K562 (cell line): ENCODE measurements around the gene SLFN14.

Experiments
- CTCF ChIP-seq, 3 experiments: IDR thresholded peaks in 2 of 3; conservative IDR thresholded peaks in 1 of 3; 2 replicates each; pipeline ENCODE4 v1.5.1; 2011 to 2012; ENCODE audit warnings: low read length in 3 of 3, mild to moderate bottlenecking in 3 of 3, control low read depth in 2 of 3, improper control_type of control experiment in 1 of 3, inconsistent platforms in 1 of 3, low read depth in 1 of 3, mixed read lengths in 1 of 3, moderate library complexity in 1 of 3; ENCODE audit not compliant: insufficient read depth in 2 of 3
- ELK1 ChIP-seq: sonication (generic); formaldehyde crosslinking; IDR thresholded peaks from 2 replicates; pipeline ENCODE4 v1.8.1; 2022; ENCODE audit warnings: missing genetic modification reagents
- GATA2 ChIP-seq: sonication (generic); formaldehyde crosslinking; IDR thresholded peaks from 2 replicates; pipeline ENCODE4 v1.4.0; 2020; ENCODE audit warnings: mild to moderate bottlenecking, missing genetic modification reagents
- HNRNPLL ChIP-seq: fragments of 200-400 bp; formaldehyde crosslinking; IDR thresholded peaks from 2 replicates; pipeline ENCODE4 v1.6.1; 2017; ENCODE audit warnings: low read length, low read depth, mild to moderate bottlenecking; ENCODE audit not compliant: poor library complexity, severe bottlenecking
- KDM1A ChIP-seq, 2 experiments: fragments of 450-650 bp; IDR thresholded peaks; 2 replicates each; pipeline ENCODE4 v1.6.1; 2016; ENCODE audit warnings: mild to moderate bottlenecking in 2 of 2
- MAFK ChIP-seq: IDR thresholded peaks from 2 replicates; pipeline ENCODE4 v1.6.1; 2011; ENCODE audit warnings: low read length, improper control_type of control experiment
- PHF20 ChIP-seq: fragments of 450-650 bp; IDR thresholded peaks from 2 replicates; pipeline ENCODE4 v1.6.1; 2018; ENCODE audit not compliant: partially characterized antibody
- TAF1 ChIP-seq: IDR thresholded peaks from 2 replicates; pipeline ENCODE4 v1.6.1; 2011; ENCODE audit warnings: mild to moderate bottlenecking, low read length, moderate library complexity; ENCODE audit not compliant: insufficient read depth, control insufficient read depth, severe bottlenecking; ENCODE audit errors: extremely low read depth
- TEAD4 ChIP-seq, 2 experiments: sonication (generic) in 1 of 2; formaldehyde crosslinking in 1 of 2; IDR thresholded peaks; 2 replicates each; pipeline versions ENCODE4 v1.6.1 to v1.8.0; 2012 to 2022; ENCODE audit warnings: borderline replicate concordance in 1 of 2, inconsistent platforms in 1 of 2, low read length in 1 of 2, mild to moderate bottlenecking in 1 of 2, missing genetic modification reagents in 1 of 2
- ZNF124 ChIP-seq: sonication (generic); formaldehyde crosslinking; IDR thresholded peaks from 2 replicates; pipeline ENCODE4 v1.8.1; 2022; ENCODE audit warnings: missing genetic modification reagents

GRCh38 chr17:35584061-35584460, 23.4 kb upstream of the SLFN14 start:
- TF ChIP-seq HNRNPLL (no peak), PHF20 (no peak), GATA2 (CRISPR knock-in tag) (no peak), ELK1 (no peak), TEAD4 (IDR thresholded peaks at IDR 0.05; ENCODE audit: low read length) (peak; percentile 21; the same call in 1 of the 2 replicates), TEAD4 (CRISPR knock-in tag; IDR thresholded peaks at IDR 0.05; ENCODE audit: borderline replicate concordance) (no peak), TAF1 (no peak), MAFK (no peak), CTCF (IDR thresholded peaks at IDR 0.05 in 2 of 3, conservative IDR thresholded peaks at IDR 0.05 in 1 of 3; ENCODE audit: insufficient read depth in 2 of 3, low read depth in 1 of 3, low read length in 3 of 3) (no peak), ZNF124 (CRISPR knock-in tag) (no peak), KDM1A (IDR thresholded peaks at IDR 0.05) (no peak)
